A549 (cell line): ENCODE results near the gene MFAP1. TPM values are rescaled to one million over a fixed set of nuclear protein-coding genes. Genes with fewer than 3 reads are reported as not detected.
"Not testable (repeated sequence)": the region's sequence is repeated elsewhere in the genome, so short reads cannot be mapped to it uniquely, and the experiment has no call there.

ENCODE experiments used
- ATAC-seq, 2 experiments: fragments of 200-7000 bp in 1 of 2; fragments of >200 bp in 1 of 2; cut with Nextera tagmentation in 1 of 2; cut with Tn5 transposase in 1 of 2; 3 replicates each; pipeline versions ENCODE4 v1.8.0 to v1.9.1; 2018 to 2020; ENCODE audit warnings: mild to moderate bottlenecking in 1 of 2, moderate library complexity in 1 of 2
- CTCF ChIA-PET: fragments of 300-600 bp; sonication (Branson Sonifier 250); formaldehyde crosslinking; extraction: SDS; loops from one replicate; lab custom pipeline; 2021; ENCODE audit warnings: antibody characterized with exemption, inconsistent platforms; lab: Yijun Ruan, JAX
- POLR2A ChIA-PET: fragments of 350-600 bp; formaldehyde crosslinking; extraction: SDS; loops from one replicate; lab custom pipeline; 2021; ENCODE audit warnings: antibody characterized with exemption, inconsistent platforms; lab: Yijun Ruan, JAX
- DNase-seq, 2 experiments: peaks; one replicate each; pipeline versions ENCODE4 v3.0.0 to v3.0.0-alpha.2; 2011 to 2016; ENCODE audit warnings: low read depth in 1 of 2, low spot score in 1 of 2
- FAIRE-seq: peaks from 2 replicates; lab custom pipeline; 2011; peaks lifted over from hg19 to GRCh38; lab: Jason Lieb, UNC
- H3K27ac ChIP-seq, 2 experiments: fragments of >200 bp; sonication (Bioruptor Twin); formaldehyde crosslinking; 3 replicates each; pipeline ENCODE4 v1.5.1; 2016 to 2017
- H3K4me1 ChIP-seq: fragments of >200 bp; sonication (Bioruptor Twin); formaldehyde crosslinking; 3 replicates; pipeline ENCODE4 v1.6.1; 2016
- H3K4me2 ChIP-seq: fragments of >200 bp; sonication (Bioruptor Twin); formaldehyde crosslinking; 3 replicates; pipeline ENCODE4 v1.6.1; 2016
- H3K4me3 ChIP-seq: fragments of >200 bp; sonication (Bioruptor Twin); formaldehyde crosslinking; 3 replicates; pipeline ENCODE4 v1.5.1; 2016
- H3K9me3 ChIP-seq: fragments of >200 bp; sonication (Bioruptor Twin); formaldehyde crosslinking; 3 replicates; pipeline ENCODE4 v1.6.1; 2016
- ATOH8 ChIP-seq: fragments of 250-450 bp; sonication (Bioruptor Pico); IDR thresholded peaks from 2 replicates; pipeline ENCODE4 v1.5.0; 2020; ENCODE audit warnings: low read depth, mild to moderate bottlenecking, moderate library complexity
- CBX2 ChIP-seq: fragments of 200-600 bp; sonication (generic); IDR thresholded peaks from 2 replicates; pipeline ENCODE4 v1.6.1; 2016; ENCODE audit warnings: low read depth, mild to moderate bottlenecking, borderline replicate concordance
- CEBPB ChIP-seq, 2 experiments: fragments of >200 bp in 1 of 2; sonication (Bioruptor Twin) in 1 of 2; formaldehyde crosslinking in 1 of 2; IDR thresholded peaks; 2 replicates each; pipeline ENCODE4 v1.6.1; 2012 to 2016
- CTCF ChIP-seq: fragments of >200 bp; sonication (Bioruptor Twin); formaldehyde crosslinking; IDR thresholded peaks from 3 replicates; pipeline ENCODE4 v1.5.1; 2016
- E2F6 ChIP-seq: IDR thresholded peaks from 2 replicates; pipeline ENCODE4 v1.6.1; 2012; ENCODE audit warnings: low read depth, borderline replicate concordance
- ELK1 ChIP-seq: fragments of 150-350 bp; IDR thresholded peaks from 2 replicates; pipeline ENCODE4 v1.6.1; 2014; ENCODE audit warnings: low read depth, mild to moderate bottlenecking, low read length
- GATA3 ChIP-seq: IDR thresholded peaks from 2 replicates; pipeline ENCODE4 v1.6.1; 2012; ENCODE audit warnings: borderline replicate concordance
- HDAC2 ChIP-seq: fragments of 200-600 bp; sonication (generic); IDR thresholded peaks from 2 replicates; pipeline ENCODE4 v1.6.1; 2016
- HEYL ChIP-seq: fragments of 250-450 bp; sonication (Bioruptor Pico); IDR thresholded peaks from 2 replicates; pipeline ENCODE4 v1.8.0; 2021; ENCODE audit warnings: mild to moderate bottlenecking, moderate library complexity
- HMGXB4 ChIP-seq: fragments of 250-450 bp; sonication (Bioruptor Pico); IDR thresholded peaks from 2 replicates; pipeline ENCODE4 v1.5.0; 2021; ENCODE audit warnings: mild to moderate bottlenecking, moderate library complexity, borderline replicate concordance
- HOXA7 ChIP-seq: fragments of 250-450 bp; sonication (Bioruptor Pico); IDR thresholded peaks from 2 replicates; pipeline ENCODE4 v1.5.0; 2020; ENCODE audit warnings: mild to moderate bottlenecking, moderate library complexity
- HOXB13 ChIP-seq: fragments of 250-450 bp; sonication (Bioruptor Pico); IDR thresholded peaks from 2 replicates; pipeline ENCODE4 v1.5.0; 2020; ENCODE audit warnings: low read depth, mild to moderate bottlenecking, moderate library complexity
- MAX ChIP-seq: IDR thresholded peaks from 2 replicates; pipeline ENCODE4 v1.6.1; 2012
- NR3C1 ChIP-seq: fragments of >200 bp; sonication (Bioruptor Twin); formaldehyde crosslinking; IDR thresholded peaks from 3 replicates; pipeline ENCODE4 v1.6.1; 2017
- REST ChIP-seq: fragments of 200-600 bp; sonication (generic); IDR thresholded peaks from 2 replicates; pipeline ENCODE4 v1.6.1; 2016; ENCODE audit warnings: antibody characterized with exemption, mild to moderate bottlenecking, moderate library complexity
- TFCP2L1 ChIP-seq: fragments of 250-450 bp; sonication (Bioruptor Pico); IDR thresholded peaks from 2 replicates; pipeline ENCODE4 v1.5.0; 2021; ENCODE audit warnings: mild to moderate bottlenecking
- WGBS: methylation state at CpG from one replicate; pipeline ENCODE4 v1.1.6; 2017; ENCODE audit errors: missing lambda C conversion rate; 5-methylcytosine and 5-hydroxymethylcytosine counted together
- polyA plus RNA-seq, 4 experiments: library from polyadenylated mRNA; depleted of rRNA in 3 of 4; stranded (reverse); fragments of >200 nt; fragmentation: RNase III in 1 of 4; extraction: RNeasy Plus Mini Kit Qiagen cat#74134 plus additional on column Dnase treatment in 1 of 4; gene quantifications; 2 replicates in 3 of 4; 3 replicates in 1 of 4; pipeline ENCODE4 v1.2.3, GENCODE V29; 2011 to 2017

MFAP1 gene
- polyA plus RNA-seq, 2 of the 4 experiments (the other 2 are of a cell fraction): 31.7 to 40.3 TPM

GRCh38 chr15:43808960-43809678 lies 15.4 kb downstream of the MFAP1 start:
- no peak for TF ChIP-seq HMGXB4 (CRISPR knock-in tag)
- TF ChIP-seq NR3C1: no peak
- no peak for TF ChIP-seq CTCF
- TF ChIP-seq MAX: no peak
- no peak for TF ChIP-seq CBX2
- no peak for TF ChIP-seq ATOH8 (CRISPR knock-in tag)
- no peak for TF ChIP-seq GATA3
- no peak for FAIRE-seq
- H3K4me3 ChIP-seq: no peak overlapping the region
- H3K4me2 ChIP-seq: no peak overlapping the region
- ChIA-PET CTCF (no interaction called here), POLR2A (interaction anchor here (1.6 kb wide), 1 partner anchor 9 kb away, joined by 4 read pairs; the partner anchor contains the start of genes HYPK and SERINC4)
- no peaks in the 10 kb centered on the region for H3K9me3 ChIP-seq
- H3K27ac ChIP-seq: no peak overlapping the region
- no peak for ATAC-seq
- H3K4me1 ChIP-seq: peaks cover 8% of the 10 kb centered on the region
- DNase-seq: no peak
- 94% methylated on average over 6 of the region's 6 CpGs for WGBS

GRCh38 chr15:43808435-43808950 lies 16.0 kb downstream of the MFAP1 start:
- Histone ChIP-seq H3K4me3 (no peak overlapping the region), H3K27ac (no peak overlapping the region), H3K9me3 (no peaks in the 10 kb centered on the region), H3K4me2 (no peak overlapping the region), H3K4me1 (peaks cover 5% of the 10 kb centered on the region)
- DNase-seq: no peak
- POLR2A ChIA-PET: no interaction called here
- WGBS: 91% methylated on average over 5 of the region's 5 CpGs
- no peak for ATAC-seq
- FAIRE-seq: no peak
- no peak for TF ChIP-seq REST
- no peak for TF ChIP-seq CEBPB (IDR thresholded peaks at IDR 0.05)
- TF ChIP-seq ELK1: no peak
- TF ChIP-seq HOXA7 (CRISPR knock-in tag): no peak
- TF ChIP-seq HEYL (CRISPR knock-in tag): no peak
- no peak for TF ChIP-seq HOXB13 (CRISPR knock-in tag)
- TF ChIP-seq E2F6: no peak
- no peak for TF ChIP-seq HDAC2
- no peak for TF ChIP-seq TFCP2L1 (CRISPR knock-in tag)
- CTCF ChIA-PET: no interaction called here

- H3K4me2 ChIP-seq, ATAC-seq, H3K27ac ChIP-seq, H3K9me3 ChIP-seq, FAIRE-seq, CTCF ChIA-PET, DNase-seq, H3K4me3 ChIP-seq, POLR2A ChIA-PET: not testable (repeated sequence)
- 96% methylated on average over 7 of the region's 7 CpGs for WGBS
- H3K4me1 ChIP-seq: peaks cover 20% of the 10 kb centered on the region; the same call in 2 of the 3 replicates
These were observed 21.8 kb downstream of the MFAP1 start for GRCh38 chr15:43802676-43803075.
